HCT116 (cell line): Measurements from ENCODE around the gene DHRS9.

Experiments
- CBX3 ChIP-seq: IDR thresholded peaks from 2 replicates; pipeline ENCODE4 v1.6.1; 2012; ENCODE audit warnings: low read depth
- EGR1 ChIP-seq: IDR thresholded peaks from 2 replicates; pipeline ENCODE4 v1.6.1; 2012; ENCODE audit warnings: low read depth
- POLR2A ChIP-seq: IDR thresholded peaks from 2 replicates; pipeline ENCODE4 v1.7.0; 2011; ENCODE audit warnings: borderline replicate concordance; ENCODE audit not compliant: insufficient read depth, insufficient read length; ENCODE audit errors: extremely low read depth
- POLR2AphosphoS5 ChIP-seq: IDR thresholded peaks from 2 replicates; pipeline ENCODE4 v1.6.1; 2011; ENCODE audit warnings: mild to moderate bottlenecking, low read depth, low read length, moderate library complexity
- RAD21 ChIP-seq: IDR thresholded peaks from 2 replicates; pipeline ENCODE4 v1.6.1; 2012; ENCODE audit warnings: low read depth, mild to moderate bottlenecking
- YY1 ChIP-seq: IDR thresholded peaks from 2 replicates; pipeline ENCODE4 v1.6.1; 2011; ENCODE audit warnings: low read length, low read depth, moderate library complexity, mild to moderate bottlenecking; ENCODE audit not compliant: insufficient replicate concordance; ENCODE audit errors: extremely low read depth
- ZFX ChIP-seq: fragments of 450-650 bp; IDR thresholded peaks from 2 replicates; pipeline ENCODE4 v1.6.1; 2017
- TF ChIP-seq, protein P1 (sequence below), 3 experiments: fragments of 200-600 bp in 1 of 3; sonication (generic) in 1 of 3; IDR thresholded peaks in 2 of 3; conservative IDR thresholded peaks in 1 of 3; 2 replicates each; pipeline ENCODE4 v1.5.1; 2012 to 2017; ENCODE audit warnings: low read depth in 2 of 3, low read length in 2 of 3, antibody characterized with exemption in 1 of 3, borderline replicate concordance in 1 of 3, control low read depth in 1 of 3, mild to moderate bottlenecking in 1 of 3, mixed read lengths in 1 of 3, mixed run types in 1 of 3, moderate library complexity in 1 of 3; ENCODE audit not compliant: insufficient read depth in 1 of 3
- TF ChIP-seq, protein P2 (sequence below): IDR thresholded peaks from 2 replicates; pipeline ENCODE4 v1.6.1; 2012
- TF ChIP-seq, protein P3 (sequence below): IDR thresholded peaks from 2 replicates; pipeline ENCODE4 v1.6.1; 2011; ENCODE audit warnings: mild to moderate bottlenecking, low read length, moderate library complexity; ENCODE audit not compliant: insufficient replicate concordance; ENCODE audit errors: extremely low read depth
- TF ChIP-seq, protein P4 (sequence below): IDR thresholded peaks from 2 replicates; pipeline ENCODE4 v1.6.1; 2012; ENCODE audit warnings: low read depth

DNA sequence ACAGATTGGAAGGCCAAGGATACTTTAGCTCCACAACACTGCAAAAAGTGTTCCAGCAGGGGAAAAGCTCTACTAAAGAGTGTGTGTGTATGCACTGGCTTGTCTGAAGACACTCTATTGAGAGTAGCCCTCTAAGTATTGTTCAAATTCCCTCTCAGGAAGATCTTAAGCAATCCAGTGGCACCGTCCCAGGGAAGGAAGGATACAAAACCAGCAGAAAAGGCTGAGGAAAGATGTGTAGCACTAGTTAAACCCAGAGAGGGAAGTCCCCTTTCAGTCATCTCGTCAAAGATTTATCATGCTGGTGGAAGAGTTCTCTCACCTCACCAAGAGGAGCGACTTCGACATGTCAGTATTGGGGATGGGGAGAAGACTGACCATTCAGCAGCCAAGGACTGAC lies 50.5 kb downstream of the DHRS9 start:
- no peak for TF ChIP-seq ZFX
- TF ChIP-seq, protein P1, sequence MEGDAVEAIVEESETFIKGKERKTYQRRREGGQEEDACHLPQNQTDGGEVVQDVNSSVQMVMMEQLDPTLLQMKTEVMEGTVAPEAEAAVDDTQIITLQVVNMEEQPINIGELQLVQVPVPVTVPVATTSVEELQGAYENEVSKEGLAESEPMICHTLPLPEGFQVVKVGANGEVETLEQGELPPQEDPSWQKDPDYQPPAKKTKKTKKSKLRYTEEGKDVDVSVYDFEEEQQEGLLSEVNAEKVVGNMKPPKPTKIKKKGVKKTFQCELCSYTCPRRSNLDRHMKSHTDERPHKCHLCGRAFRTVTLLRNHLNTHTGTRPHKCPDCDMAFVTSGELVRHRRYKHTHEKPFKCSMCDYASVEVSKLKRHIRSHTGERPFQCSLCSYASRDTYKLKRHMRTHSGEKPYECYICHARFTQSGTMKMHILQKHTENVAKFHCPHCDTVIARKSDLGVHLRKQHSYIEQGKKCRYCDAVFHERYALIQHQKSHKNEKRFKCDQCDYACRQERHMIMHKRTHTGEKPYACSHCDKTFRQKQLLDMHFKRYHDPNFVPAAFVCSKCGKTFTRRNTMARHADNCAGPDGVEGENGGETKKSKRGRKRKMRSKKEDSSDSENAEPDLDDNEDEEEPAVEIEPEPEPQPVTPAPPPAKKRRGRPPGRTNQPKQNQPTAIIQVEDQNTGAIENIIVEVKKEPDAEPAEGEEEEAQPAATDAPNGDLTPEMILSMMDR (IDR thresholded peaks at IDR 0.05 in 2 of 3, conservative IDR thresholded peaks at IDR 0.05 in 1 of 3; ENCODE audit: borderline replicate concordance in 1 of 3, insufficient read depth in 1 of 3, low read depth in 2 of 3, low read length in 2 of 3): no peak
- TF ChIP-seq YY1: no peak
- TF ChIP-seq POLR2AphosphoS5: no peak
- no peak for TF ChIP-seq EGR1
- no peak for TF ChIP-seq POLR2A
- no peak for TF ChIP-seq RAD21
- TF ChIP-seq, protein P2, sequence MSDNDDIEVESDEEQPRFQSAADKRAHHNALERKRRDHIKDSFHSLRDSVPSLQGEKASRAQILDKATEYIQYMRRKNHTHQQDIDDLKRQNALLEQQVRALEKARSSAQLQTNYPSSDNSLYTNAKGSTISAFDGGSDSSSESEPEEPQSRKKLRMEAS: no peak
- TF ChIP-seq, protein P3, sequence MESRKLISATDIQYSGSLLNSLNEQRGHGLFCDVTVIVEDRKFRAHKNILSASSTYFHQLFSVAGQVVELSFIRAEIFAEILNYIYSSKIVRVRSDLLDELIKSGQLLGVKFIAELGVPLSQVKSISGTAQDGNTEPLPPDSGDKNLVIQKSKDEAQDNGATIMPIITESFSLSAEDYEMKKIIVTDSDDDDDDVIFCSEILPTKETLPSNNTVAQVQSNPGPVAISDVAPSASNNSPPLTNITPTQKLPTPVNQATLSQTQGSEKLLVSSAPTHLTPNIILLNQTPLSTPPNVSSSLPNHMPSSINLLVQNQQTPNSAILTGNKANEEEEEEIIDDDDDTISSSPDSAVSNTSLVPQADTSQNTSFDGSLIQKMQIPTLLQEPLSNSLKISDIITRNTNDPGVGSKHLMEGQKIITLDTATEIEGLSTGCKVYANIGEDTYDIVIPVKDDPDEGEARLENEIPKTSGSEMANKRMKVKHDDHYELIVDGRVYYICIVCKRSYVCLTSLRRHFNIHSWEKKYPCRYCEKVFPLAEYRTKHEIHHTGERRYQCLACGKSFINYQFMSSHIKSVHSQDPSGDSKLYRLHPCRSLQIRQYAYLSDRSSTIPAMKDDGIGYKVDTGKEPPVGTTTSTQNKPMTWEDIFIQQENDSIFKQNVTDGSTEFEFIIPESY: no peak
- TF ChIP-seq CBX3: no peak
- TF ChIP-seq, protein P4, sequence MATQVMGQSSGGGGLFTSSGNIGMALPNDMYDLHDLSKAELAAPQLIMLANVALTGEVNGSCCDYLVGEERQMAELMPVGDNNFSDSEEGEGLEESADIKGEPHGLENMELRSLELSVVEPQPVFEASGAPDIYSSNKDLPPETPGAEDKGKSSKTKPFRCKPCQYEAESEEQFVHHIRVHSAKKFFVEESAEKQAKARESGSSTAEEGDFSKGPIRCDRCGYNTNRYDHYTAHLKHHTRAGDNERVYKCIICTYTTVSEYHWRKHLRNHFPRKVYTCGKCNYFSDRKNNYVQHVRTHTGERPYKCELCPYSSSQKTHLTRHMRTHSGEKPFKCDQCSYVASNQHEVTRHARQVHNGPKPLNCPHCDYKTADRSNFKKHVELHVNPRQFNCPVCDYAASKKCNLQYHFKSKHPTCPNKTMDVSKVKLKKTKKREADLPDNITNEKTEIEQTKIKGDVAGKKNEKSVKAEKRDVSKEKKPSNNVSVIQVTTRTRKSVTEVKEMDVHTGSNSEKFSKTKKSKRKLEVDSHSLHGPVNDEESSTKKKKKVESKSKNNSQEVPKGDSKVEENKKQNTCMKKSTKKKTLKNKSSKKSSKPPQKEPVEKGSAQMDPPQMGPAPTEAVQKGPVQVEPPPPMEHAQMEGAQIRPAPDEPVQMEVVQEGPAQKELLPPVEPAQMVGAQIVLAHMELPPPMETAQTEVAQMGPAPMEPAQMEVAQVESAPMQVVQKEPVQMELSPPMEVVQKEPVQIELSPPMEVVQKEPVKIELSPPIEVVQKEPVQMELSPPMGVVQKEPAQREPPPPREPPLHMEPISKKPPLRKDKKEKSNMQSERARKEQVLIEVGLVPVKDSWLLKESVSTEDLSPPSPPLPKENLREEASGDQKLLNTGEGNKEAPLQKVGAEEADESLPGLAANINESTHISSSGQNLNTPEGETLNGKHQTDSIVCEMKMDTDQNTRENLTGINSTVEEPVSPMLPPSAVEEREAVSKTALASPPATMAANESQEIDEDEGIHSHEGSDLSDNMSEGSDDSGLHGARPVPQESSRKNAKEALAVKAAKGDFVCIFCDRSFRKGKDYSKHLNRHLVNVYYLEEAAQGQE: no peak
